ENCODE results near the gene NLRC5. TPM values are rescaled to one million over a fixed set of nuclear protein-coding genes. Genes with fewer than 3 reads are reported as not detected.

The NLRC5 gene
- total RNA-seq (2022; extraction: Qiagen RNA extraction) = 3.3 to 4.4 TPM (median 3.6 TPM) in 5 replicates

DNA sequence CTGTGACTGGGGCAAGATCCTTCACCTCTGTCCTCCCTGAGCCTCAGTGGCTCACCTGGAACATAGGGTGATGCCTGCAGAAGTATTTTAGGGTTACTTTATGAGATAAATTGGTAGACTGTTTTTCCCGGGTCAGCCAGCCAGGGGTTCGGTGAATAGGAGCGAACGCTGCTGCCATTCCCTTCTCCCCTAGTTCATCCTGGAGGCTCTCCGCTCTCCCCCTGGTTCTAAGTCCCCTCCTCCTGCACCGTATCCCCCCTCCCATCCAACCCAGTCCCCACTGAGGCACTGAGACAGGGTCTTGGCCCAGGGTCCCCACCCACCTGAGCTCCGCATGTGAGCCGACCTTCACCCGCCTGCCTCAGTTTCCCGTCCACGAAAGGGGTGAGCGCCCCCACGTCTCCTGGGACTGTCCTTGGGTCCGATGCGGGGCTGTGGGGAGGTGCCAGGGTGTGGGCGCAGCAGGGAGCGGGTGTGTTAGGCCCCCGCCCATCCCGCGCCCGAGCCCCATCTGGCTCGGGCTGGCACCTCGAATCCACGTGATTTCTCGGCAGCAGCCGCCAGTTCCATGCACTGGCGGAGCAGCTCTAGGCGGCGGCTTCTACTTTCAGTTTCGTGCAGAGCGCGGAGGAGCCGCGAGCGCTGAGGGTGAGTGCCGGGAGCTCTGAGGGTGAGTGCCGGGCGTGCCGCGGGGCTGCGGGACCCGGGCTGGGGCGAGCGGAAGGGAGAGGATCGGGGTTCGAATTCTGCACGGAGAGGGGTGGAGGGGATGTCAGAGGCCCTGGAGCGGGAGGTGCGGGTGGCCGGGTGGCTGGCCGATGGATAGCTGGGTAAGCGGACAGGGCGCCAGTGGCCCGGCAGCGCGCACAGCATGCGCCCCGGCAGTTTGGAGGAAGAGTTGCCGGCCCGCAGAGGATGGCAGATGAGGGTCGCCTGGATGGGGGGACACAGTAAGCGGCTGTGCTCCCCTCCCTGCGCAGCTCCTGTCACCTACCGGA, at the start of gene NLRC5:
Gene NLRC5, plus strand, starts transcription at position 610 of the 998 bp plus-strand sequence. CDS start 31,156 bp downstream, outside the sequence.

DNA sequence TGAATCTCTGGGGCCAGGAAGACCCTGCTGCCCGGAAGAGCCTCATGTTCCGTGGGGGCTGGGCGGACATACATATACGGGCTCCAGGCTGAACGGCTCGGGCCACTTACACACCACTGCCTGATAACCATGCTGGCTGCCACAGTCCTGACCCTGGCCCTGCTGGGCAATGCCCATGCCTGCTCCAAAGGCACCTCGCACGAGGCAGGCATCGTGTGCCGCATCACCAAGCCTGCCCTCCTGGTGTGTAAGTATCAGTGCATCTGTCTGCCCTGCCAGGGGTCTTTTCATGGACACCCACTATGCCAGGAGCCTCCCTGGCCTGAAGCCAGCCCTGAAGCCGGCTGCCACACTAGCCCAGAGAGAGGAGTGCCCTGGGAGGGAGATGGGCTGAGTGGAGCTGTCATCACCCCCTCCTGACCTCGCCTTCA, 27.5 kb upstream of the NLRC5 start, which contains the start of gene CETP:
Gene CETP, plus strand, starts transcription at position 100 of the 431 bp plus-strand sequence. Its CDS starts 30 bp downstream, at position 130.

DNA sequence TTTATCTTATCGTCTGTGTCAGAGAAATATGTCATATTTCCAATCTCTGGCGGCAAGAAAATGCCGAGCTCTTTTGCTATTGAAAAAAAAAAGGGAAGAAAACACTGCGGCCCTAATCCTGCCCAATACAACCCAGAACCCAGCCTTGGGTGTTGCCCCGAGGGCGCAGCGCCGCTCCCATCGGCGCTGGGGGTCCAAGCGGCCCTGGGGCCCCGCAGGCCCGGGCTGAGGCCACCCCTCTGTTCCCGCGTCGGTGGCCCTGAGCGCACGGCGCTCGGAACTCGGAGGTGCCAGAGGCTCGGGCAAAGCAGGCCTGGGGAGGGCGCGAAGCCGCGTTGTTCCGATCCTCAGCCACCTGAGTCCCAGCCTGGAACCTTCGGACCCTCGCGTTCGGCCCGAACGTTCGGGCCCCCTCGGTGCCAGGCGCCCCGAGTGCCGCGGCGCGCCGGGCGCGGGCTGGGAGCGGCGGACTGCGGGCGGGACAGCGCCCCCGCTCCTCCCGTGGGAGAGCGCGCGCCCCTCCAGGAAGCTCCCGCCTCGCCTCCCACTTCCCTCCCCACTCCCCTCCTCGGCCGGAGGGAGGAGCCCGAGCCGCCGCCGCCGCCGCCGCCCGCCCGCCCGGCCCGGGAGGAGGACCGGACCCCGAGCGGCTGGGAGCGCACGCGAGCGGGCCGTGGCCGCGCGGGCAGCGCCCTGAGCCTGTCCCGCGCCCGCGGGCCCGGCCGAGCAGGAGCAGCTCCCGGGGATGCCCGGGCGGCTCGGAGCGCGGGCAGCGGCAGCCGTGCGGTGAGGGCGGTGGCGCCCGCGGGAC, 102.8 kb downstream of the NLRC5 start, which contains the start of gene CPNE2:
Gene CPNE2, plus strand, starts transcription at position 609 of the 811 bp plus-strand sequence. CDS start 18,160 bp downstream, outside the sequence.

Other genes starting within 250 kb of the NLRC5 start
- 0.10 TPM in 1 of 5 replicates, not detected in the others for gene SLC12A3, start 124.3 kb upstream of the NLRC5 start, total RNA-seq (2022; extraction: Qiagen RNA extraction)
- 92.3 to 106 TPM (median 101 TPM) in 5 replicates for gene HERPUD1, start 57.4 kb upstream of the NLRC5 start, total RNA-seq (2022; extraction: Qiagen RNA extraction)
- not detected in 5 replicates for gene CETP, start 27.6 kb upstream of the NLRC5 start, total RNA-seq (2022; extraction: Qiagen RNA extraction)
- 42.7 to 48.1 TPM (median 46.2 TPM) in 5 replicates for gene CPNE2, start 103.0 kb downstream of the NLRC5 start, total RNA-seq (2022; extraction: Qiagen RNA extraction)
- gene PSME3IP1, start 196.5 kb downstream of the NLRC5 start, total RNA-seq (2022; extraction: Qiagen RNA extraction) = 83.1 to 117 TPM (median 90.8 TPM) in 5 replicates
- 31.1 to 52.7 TPM (median 36.9 TPM) in 5 replicates for gene RSPRY1, start 196.8 kb downstream of the NLRC5 start, total RNA-seq (2022; extraction: Qiagen RNA extraction)

All from A549 treated with Hydrocortisone at 1 μM for 4 hours (cell line).